Gastroesophageal sphincter (tissue), 4 donors: Measurements from ENCODE around the gene EVC2. TPM values are rescaled to one million over a fixed set of nuclear protein-coding genes. Genes with fewer than 3 reads are reported as not detected.

Experiments used
- ATAC-seq: fragments of 150-250 bp; one replicate; pipeline ENCODE4 v1.9.1; 2016; ENCODE audit warnings: mild to moderate bottlenecking, moderate library complexity
- H3K27ac ChIP-seq, 4 donors: fragments of 200-600 bp; sonication (generic) in 3 of 4; 1 replicate in 3 of 4; 2 replicates in 1 of 4; pipeline ENCODE4 v1.5.1; 2016 to 2019
- H3K27me3 ChIP-seq: fragments of 200-600 bp; sonication (generic); one replicate; pipeline ENCODE4 v1.5.1; 2019
- H3K36me3 ChIP-seq, 2 donors: fragments of 200-600 bp; sonication (generic); one replicate each; pipeline ENCODE4 v1.5.1; 2019; ENCODE audit warnings: control low read depth in 1 of 2
- H3K4me1 ChIP-seq, 3 donors: fragments of 200-600 bp; sonication (generic); 1 replicate in 2 of 3; 2 replicates in 1 of 3; pipeline ENCODE4 v1.5.1; 2016 to 2019; ENCODE audit warnings: control low read depth in 2 of 3
- H3K4me3 ChIP-seq, 2 donors: fragments of 200-600 bp; sonication (generic); one replicate each; pipeline ENCODE4 v1.5.1; 2019; ENCODE audit warnings: mild to moderate bottlenecking in 1 of 2, moderate library complexity in 1 of 2
- H3K9me3 ChIP-seq, 3 donors: fragments of 200-600 bp; sonication (generic); one replicate each; pipeline ENCODE4 v1.5.1; 2017 to 2019; ENCODE audit warnings: control low read depth in 2 of 3
- CTCF ChIP-seq, 4 experiments: fragments of 200-600 bp in 2 of 4; fragments of 450-650 bp in 2 of 4; sonication (generic) in 1 of 4; IDR thresholded peaks; one replicate each; pipeline ENCODE4 v1.5.1; 2017 to 2019; ENCODE audit warnings: antibody characterized with exemption in 4 of 4, mild to moderate bottlenecking in 2 of 4, moderate library complexity in 2 of 4
- EP300 ChIP-seq: sonication (generic); formaldehyde crosslinking; IDR thresholded peaks from one replicate; pipeline ENCODE4 v1.6.1; 2017; ENCODE audit warnings: antibody characterized with exemption, mild to moderate bottlenecking
- POLR2A ChIP-seq, 2 donors: fragments of 450-650 bp; IDR thresholded peaks; one replicate each; pipeline ENCODE4 v1.6.1; 2017; ENCODE audit warnings: antibody characterized with exemption in 2 of 2, mild to moderate bottlenecking in 2 of 2, moderate library complexity in 1 of 2
- POLR2AphosphoS5 ChIP-seq: sonication (generic); formaldehyde crosslinking; IDR thresholded peaks from one replicate; pipeline ENCODE4 v1.6.1; 2017; ENCODE audit warnings: antibody characterized with exemption
- WGBS, 2 donors: methylation state at CpG; one replicate each; pipeline ENCODE4 v1.1.5; 2018; ENCODE audit warnings: low coverage in 1 of 2; 5-methylcytosine and 5-hydroxymethylcytosine counted together
- total RNA-seq, 4 donors: library from RNA; depleted of rRNA; stranded (reverse); fragments of >200 nt; gene quantifications; one replicate each; pipeline ENCODE4 v1.1.0, GENCODE V29; 2016

Gene EVC2
- total RNA-seq, 4 donors from 2014 or later = 9.3 to 16.3 (median 12.4) TPM

GRCh38 chr4:5572114-5572513 lies 136.2 kb downstream of the EVC2 start:
- Histone ChIP-seq H3K27me3 (no peaks in the 10 kb centered on the region), H3K36me3 (peaks cover 0 to 89% of the 10 kb centered on the region in 2 donors), H3K4me1 (no peaks in the 10 kb centered on the region), H3K27ac (no peak overlapping the region), H3K4me3 (no peak overlapping the region), H3K9me3 (no peaks in the 10 kb centered on the region)
- 82 to 86% methylated on average over 1 to 2 of the region's 2 CpGs for WGBS, 2 donors
- TF ChIP-seq POLR2A (IDR thresholded peaks at IDR 0.05) = no peak
- TF ChIP-seq CTCF (IDR thresholded peaks at IDR 0.05) = no peak
- TF ChIP-seq POLR2AphosphoS5 = no peak
- TF ChIP-seq EP300 = no peak
- ATAC-seq = no peak

- ATAC-seq = no peak
- no peak overlapping the region for H3K27ac ChIP-seq
- no peaks in the 10 kb centered on the region for H3K9me3 ChIP-seq
- TF ChIP-seq POLR2AphosphoS5 (no peak), CTCF (IDR thresholded peaks at IDR 0.05) (no peak), EP300 (no peak), POLR2A (IDR thresholded peaks at IDR 0.05) (no peak)
- H3K36me3 ChIP-seq = peaks cover 0 to 89% of the 10 kb centered on the region in 2 donors
- no peaks in the 10 kb centered on the region for H3K27me3 ChIP-seq
- WGBS, 2 donors = 81 to 88% methylated on average over 2 to 4 of the region's 5 CpGs
- H3K4me3 ChIP-seq = no peak overlapping the region
- no peaks in the 10 kb centered on the region for H3K4me1 ChIP-seq
Observed at GRCh38 chr4:5571646-5572045, 136.7 kb downstream of the EVC2 start.

- Histone ChIP-seq H3K9me3 (no peaks in the 10 kb centered on the region), H3K4me3 (no peak overlapping the region), H3K27ac (no peak overlapping the region), H3K36me3 (peaks cover 0 to 89% of the 10 kb centered on the region in 2 donors), H3K4me1 (no peaks in the 10 kb centered on the region), H3K27me3 (no peaks in the 10 kb centered on the region)
- 91 to 94% methylated on average over 3 to 4 of the region's 5 CpGs for WGBS, 2 donors
- no peak for ATAC-seq
- no peak for TF ChIP-seq EP300
- no peak for TF ChIP-seq POLR2A (IDR thresholded peaks at IDR 0.05)
- TF ChIP-seq POLR2AphosphoS5 = no peak
- no peak for TF ChIP-seq CTCF (IDR thresholded peaks at IDR 0.05)
Observed at GRCh38 chr4:5569451-5569850, 138.9 kb downstream of the EVC2 start.

- H3K4me3 ChIP-seq = no peak overlapping the region
- TF ChIP-seq POLR2AphosphoS5 = no peak
- no peak for TF ChIP-seq CTCF (IDR thresholded peaks at IDR 0.05)
- TF ChIP-seq EP300 = no peak
- TF ChIP-seq POLR2A (IDR thresholded peaks at IDR 0.05) = no peak
- WGBS, 2 donors = 77 to 88% methylated on average over 4 of the region's 6 CpGs
- peaks cover 0 to 89% of the 10 kb centered on the region in 2 donors for H3K36me3 ChIP-seq
- no peaks in the 10 kb centered on the region for H3K9me3 ChIP-seq
- no peaks in the 10 kb centered on the region for H3K4me1 ChIP-seq
- ATAC-seq = no peak
- no peak overlapping the region for H3K27ac ChIP-seq
- no peaks in the 10 kb centered on the region for H3K27me3 ChIP-seq
Observed at GRCh38 chr4:5568931-5569330, 139.4 kb downstream of the EVC2 start.

- TF ChIP-seq POLR2A (IDR thresholded peaks at IDR 0.05) (no peak), POLR2AphosphoS5 (no peak), EP300 (no peak), CTCF (IDR thresholded peaks at IDR 0.05) (no peak)
- no peak overlapping the region for H3K4me3 ChIP-seq
- peaks cover 0 to 89% of the 10 kb centered on the region in 2 donors for H3K36me3 ChIP-seq
- no peaks in the 10 kb centered on the region for H3K27me3 ChIP-seq
- H3K27ac ChIP-seq = no peak overlapping the region
- no peaks in the 10 kb centered on the region for H3K4me1 ChIP-seq
- H3K9me3 ChIP-seq = no peaks in the 10 kb centered on the region
- no peak for ATAC-seq
- 80 to 92% methylated on average over 1 to 12 of the region's 20 CpGs for WGBS, 2 donors
Observed at GRCh38 chr4:5568336-5568735, 140.0 kb downstream of the EVC2 start.
